Epithelial cell of esophagus (primary cell): Measurements from ENCODE around the gene DBN1.

Source experiments
- DNase-seq: peaks from one replicate; pipeline ENCODE4 v3.0.0; 2010; ENCODE audit warnings: low read depth
- H3K4me3 ChIP-seq: 2 replicates; pipeline ENCODE4 v1.5.1; 2011; ENCODE audit warnings: mild to moderate bottlenecking, low read length, control low read depth
- CTCF ChIP-seq: IDR thresholded peaks from 2 replicates; pipeline ENCODE4 v1.5.1; 2011; ENCODE audit warnings: low read depth, mild to moderate bottlenecking, low read length, control low read depth, inconsistent platforms; ENCODE audit not compliant: insufficient read depth; ENCODE audit errors: missing control alignments

The DBN1 gene

GRCh38 chr5:177471610-177472356, 1.7 kb downstream of the DBN1 start:
- peak overlapping the region; percentile 63 for H3K4me3 ChIP-seq
- no peak for DNase-seq
- TF ChIP-seq CTCF: no peak

GRCh38 chr5:177470759-177471536, 2.5 kb downstream of the DBN1 start:
- no peak overlapping the region for H3K4me3 ChIP-seq
- peak; percentile 63 for DNase-seq
- no peak for TF ChIP-seq CTCF

GRCh38 chr5:177469750-177470525, 3.5 kb downstream of the DBN1 start:
- no peak overlapping the region for H3K4me3 ChIP-seq
- TF ChIP-seq CTCF: no peak
- DNase-seq: no peak

GRCh38 chr5:177468685-177469628, 4.5 kb downstream of the DBN1 start:
- no peak for TF ChIP-seq CTCF
- H3K4me3 ChIP-seq: no peak overlapping the region
- DNase-seq: peak; percentile 82

- no peak for TF ChIP-seq CTCF
- no peak overlapping the region for H3K4me3 ChIP-seq
- DNase-seq: peak; percentile 74
Observed at GRCh38 chr5:177468329-177468684, 5.1 kb downstream of the DBN1 start.

- TF ChIP-seq CTCF: no peak
- no peak overlapping the region for H3K4me3 ChIP-seq
- no peak for DNase-seq
Observed at GRCh38 chr5:177467436-177467835, 6.0 kb downstream of the DBN1 start.
